IMR-90 (cell line): ENCODE measurements around the gene AP3B1. TPM values are rescaled to one million over a fixed set of nuclear protein-coding genes. Genes with fewer than 3 reads are reported as not detected.

Experiments used
- ATAC-seq: fragments of 200-7000 bp; cut with Tn5 transposase; 2 replicates; pipeline ENCODE4 v1.9.1; 2020; ENCODE audit warnings: low read depth, mild to moderate bottlenecking, moderate library complexity
- BruUV-seq: library from RNA; stranded (reverse); fragments of 400-500 nt; replicated peaks from 2 replicates; lab custom pipeline; 2021; lab: Mats Ljungman, UMichigan
- CTCF ChIA-PET: fragments of 300-600 bp; formaldehyde crosslinking; extraction: SDS; loops from one replicate; lab custom pipeline; 2021; ENCODE audit warnings: antibody characterized with exemption; lab: Yijun Ruan, JAX
- POLR2A ChIA-PET: fragments of 300-600 bp; sonication (Branson Sonifier 250); formaldehyde crosslinking; loops from one replicate; lab custom pipeline; 2022; ENCODE audit warnings: antibody characterized with exemption; ENCODE audit not compliant: unreplicated experiment; lab: Charles Lee
- DNase-seq: peaks from one replicate; pipeline ENCODE4 v3.0.0; 2013
- H2AFZ ChIP-seq: replicated peaks from 2 replicates; pipeline ENCODE3; 2013; ENCODE audit warnings: low read length, mild to moderate bottlenecking; ENCODE audit not compliant: poor library complexity
- H2AK5ac ChIP-seq: 2 replicates; pipeline ENCODE4 v1.6.1; 2013; ENCODE audit warnings: low read depth, low read length, inconsistent platforms
- H2AK9ac ChIP-seq: replicated peaks from 2 replicates; pipeline ENCODE3; 2013; ENCODE audit warnings: mild to moderate bottlenecking, low read depth, low read length, moderate library complexity; ENCODE audit not compliant: poor library complexity
- H2BK120ac ChIP-seq: 2 replicates; pipeline ENCODE4 v1.6.1; 2013; ENCODE audit warnings: low read depth, low read length, inconsistent platforms
- H2BK15ac ChIP-seq: 3 replicates; pipeline ENCODE4 v1.6.1; 2013; ENCODE audit warnings: low read depth, low read length, inconsistent platforms
- H2BK20ac ChIP-seq: 2 replicates; pipeline ENCODE4 v1.6.1; 2013; ENCODE audit warnings: low read depth, mild to moderate bottlenecking, inconsistent platforms, low read length, moderate library complexity
- H2BK5ac ChIP-seq: 2 replicates; pipeline ENCODE4 v1.6.1; 2013; ENCODE audit warnings: mild to moderate bottlenecking, low read depth, low read length, inconsistent platforms; ENCODE audit not compliant: poor library complexity, severe bottlenecking
- H3K14ac ChIP-seq: replicated peaks from 2 replicates; pipeline ENCODE4 v1.6.1; 2013; ENCODE audit warnings: low read depth, low read length, inconsistent platforms
- H3K18ac ChIP-seq: 2 replicates; pipeline ENCODE4 v1.6.1; 2013; ENCODE audit warnings: low read depth, low read length, control low read depth
- H3K23ac ChIP-seq: 2 replicates; pipeline ENCODE4 v1.6.1; 2013; ENCODE audit warnings: low read depth, low read length, inconsistent platforms
- H3K27ac ChIP-seq: 2 replicates; pipeline ENCODE4 v1.5.1; 2013; ENCODE audit warnings: mild to moderate bottlenecking, control low read depth, low read length; ENCODE audit not compliant: insufficient read depth
- H3K27me3 ChIP-seq: 2 replicates; pipeline ENCODE4 v1.6.1; 2013; ENCODE audit warnings: low read length; ENCODE audit not compliant: control insufficient read depth, insufficient read depth
- H3K36me3 ChIP-seq: 2 replicates; pipeline ENCODE4 v1.6.1; 2013; ENCODE audit warnings: low read length, mixed read lengths; ENCODE audit not compliant: control insufficient read depth, insufficient read depth
- H3K4ac ChIP-seq: 2 replicates; pipeline ENCODE4 v1.6.1; 2013; ENCODE audit warnings: low read depth, low read length, inconsistent platforms
- H3K4me1 ChIP-seq: 2 replicates; pipeline ENCODE4 v1.6.1; 2013; ENCODE audit warnings: low read length, mixed read lengths; ENCODE audit not compliant: control insufficient read depth, insufficient read depth
- H3K4me2 ChIP-seq: 2 replicates; pipeline ENCODE4 v1.6.1; 2013; ENCODE audit warnings: low read depth, mild to moderate bottlenecking, control low read depth, low read length, moderate library complexity
- H3K4me3 ChIP-seq: 2 replicates; pipeline ENCODE4 v1.5.1; 2013; ENCODE audit warnings: low read depth, mild to moderate bottlenecking, control low read depth, low read length, moderate library complexity; ENCODE audit not compliant: insufficient read depth
- H3K56ac ChIP-seq: 2 replicates; pipeline ENCODE4 v1.6.1; 2013; ENCODE audit warnings: low read length, inconsistent platforms; ENCODE audit not compliant: insufficient read depth; ENCODE audit errors: extremely low read depth
- H3K79me1 ChIP-seq, 2 experiments: 2 replicates each; pipeline ENCODE4 v1.6.1; 2013; ENCODE audit warnings: low read length in 2 of 2, inconsistent platforms in 1 of 2, low read depth in 1 of 2
- H3K9ac ChIP-seq: 2 replicates; pipeline ENCODE4 v1.6.1; 2013; ENCODE audit warnings: low read depth, low read length, control low read depth
- H3K9me1 ChIP-seq: 2 replicates; pipeline ENCODE4 v1.6.1; 2013; ENCODE audit warnings: low read length, inconsistent platforms; ENCODE audit not compliant: insufficient read depth
- H3K9me3 ChIP-seq: 2 replicates; pipeline ENCODE4 v1.6.1; 2013; ENCODE audit warnings: low read length; ENCODE audit not compliant: control insufficient read depth, insufficient read depth
- H4K20me1 ChIP-seq: 2 replicates; pipeline ENCODE4 v1.6.1; 2013; ENCODE audit warnings: low read length, inconsistent platforms; ENCODE audit not compliant: insufficient read depth
- H4K5ac ChIP-seq: 2 replicates; pipeline ENCODE4 v1.6.1; 2013; ENCODE audit warnings: mild to moderate bottlenecking, low read depth, low read length, control low read depth
- H4K8ac ChIP-seq, 2 experiments: 2 replicates each; pipeline ENCODE4 v1.6.1; 2013; ENCODE audit warnings: low read depth in 2 of 2, low read length in 2 of 2, control low read depth in 1 of 2, inconsistent platforms in 1 of 2
- H4K91ac ChIP-seq: 2 replicates; pipeline ENCODE4 v1.6.1; 2013; ENCODE audit warnings: low read depth, low read length, inconsistent platforms; ENCODE audit not compliant: insufficient read depth
- CEBPB ChIP-seq: IDR thresholded peaks from 2 replicates; pipeline ENCODE4 v1.6.1; 2012; ENCODE audit warnings: low read depth, low read length, improper control_type of control experiment
- CHD1 ChIP-seq: IDR thresholded peaks from 2 replicates; pipeline ENCODE4 v1.6.1; 2012; ENCODE audit warnings: low read depth, low read length, improper control_type of control experiment
- RAD21 ChIP-seq: IDR thresholded peaks from 2 replicates; pipeline ENCODE4 v1.6.1; 2012; ENCODE audit warnings: low read length, improper control_type of control experiment
- RCOR1 ChIP-seq: IDR thresholded peaks from 2 replicates; pipeline ENCODE4 v1.6.1; 2012; ENCODE audit warnings: mild to moderate bottlenecking, low read length, improper control_type of control experiment; ENCODE audit not compliant: insufficient replicate concordance
- RFX5 ChIP-seq: IDR thresholded peaks from 2 replicates; pipeline ENCODE4 v1.8.0; 2012; ENCODE audit warnings: low read depth, mild to moderate bottlenecking, low read length, moderate library complexity
- SMC3 ChIP-seq: fragments of 150-350 bp; IDR thresholded peaks from 2 replicates; pipeline ENCODE4 v1.6.1; 2016; ENCODE audit warnings: low read depth, mild to moderate bottlenecking, antibody characterized with exemption, low read length, moderate library complexity
- WGBS, 2 experiments: methylation state at CpG; one replicate each; pipeline versions ENCODE4 v1.1.5 to v1.1.7; 2013; ENCODE audit warnings: missing lambda C conversion rate in 2 of 2; ENCODE audit not compliant: insufficient read length in 1 of 2; ENCODE audit errors: extremely low coverage in 2 of 2; 5-methylcytosine and 5-hydroxymethylcytosine counted together
- dilution Hi-C: fragments of 300-500 bp; cut with HindIII; formaldehyde crosslinking; loops from one replicate; pipeline ENCODE4 v1.14.3; 2018; ENCODE audit warnings: low sequenced_read_pairs; ENCODE audit not compliant: unreplicated experiment
- in situ Hi-C: fragments of 300-500 bp; cut with MboI; formaldehyde crosslinking; loops from 3 replicates; pipeline ENCODE4 v1.14.3; 2019; ENCODE audit warnings: low sequenced_read_pairs, inconsistent platforms, mixed read lengths
- intact Hi-C: fragments of 100-400 bp; cut with micrococcal nuclease; formaldehyde crosslinking; loops from 2 replicates; pipeline ENCODE4 v1.10.0; 2022
- polyA plus RNA-seq, 3 experiments: library from polyadenylated mRNA; depleted of rRNA; stranded (reverse); fragments of >200 nt; gene quantifications; 2 replicates each; pipeline ENCODE4 v1.2.3, GENCODE V29; 2012; ENCODE audit warnings: low replicate concordance in 1 of 3
- total RNA-seq: library from RNA; depleted of rRNA; stranded (reverse); fragments of >200 nt; gene quantifications from 2 replicates; pipeline ENCODE4 v1.2.3, GENCODE V29; 2012
- TF ChIP-seq, protein P1 (sequence below): conservative IDR thresholded peaks from 2 replicates; pipeline ENCODE4 v1.5.1; 2012; ENCODE audit warnings: mild to moderate bottlenecking, low read depth, low read length, improper control_type of control experiment
- TF ChIP-seq, protein P2 (sequence below): fragments of 150-350 bp; IDR thresholded peaks from 2 replicates; pipeline ENCODE4 v1.6.1; 2016; ENCODE audit warnings: low read depth, mild to moderate bottlenecking, low read length, moderate library complexity, borderline replicate concordance
- TF ChIP-seq, protein P3 (sequence below): fragments of 150-350 bp; IDR thresholded peaks from 2 replicates; pipeline ENCODE4 v1.6.1; 2017; ENCODE audit warnings: mild to moderate bottlenecking, antibody characterized with exemption, low read length, low read depth

AP3B1 gene
- total and polyA plus RNA-seq, 2 of the 4 experiments (the other 2 are of a cell fraction): 33.1 to 59.0 TPM

DNA sequence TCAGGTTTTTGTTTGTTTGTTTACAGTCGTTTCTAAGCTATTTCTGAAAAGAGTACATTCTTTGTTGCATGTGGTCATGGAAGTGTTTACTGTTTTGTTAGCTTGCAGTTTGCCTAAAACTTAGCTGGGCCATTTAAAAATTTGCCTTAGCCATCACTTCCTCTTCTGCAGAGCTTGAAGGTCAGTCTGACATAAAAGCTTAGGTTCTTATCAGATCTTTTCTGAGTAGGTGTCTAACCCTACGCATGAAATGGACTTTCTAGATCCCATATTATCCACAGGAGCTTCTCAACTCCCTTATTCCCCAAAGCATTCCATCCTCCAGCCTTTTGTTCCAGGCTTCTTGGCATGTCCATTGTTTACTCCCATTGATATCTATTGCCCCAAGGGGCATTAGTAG, 90.3 kb downstream of the AP3B1 start:
- ChIA-PET CTCF (interaction anchor here (0.5 kb wide), 1 partner anchor 75 kb away, joined by 5 read pairs; no protein-coding TSS in a partner anchor), POLR2A (no interaction called here)
- no peak overlapping the region for H3K4me2 ChIP-seq
- H2BK15ac ChIP-seq: no peak overlapping the region
- in situ Hi-C loops (no loop called here), intact Hi-C loops (no loop called here), dilution Hi-C loops (no loop called here)
- H3K9me3 ChIP-seq: no peaks in the 10 kb centered on the region
- H3K56ac ChIP-seq: no peak overlapping the region
- H3K79me1 ChIP-seq: peaks cover 14 to 15% of the 10 kb centered on the region in 2 experiments; a peak in 2 of 4 replicates
- BruUV-seq: no TSS peak
- no peak overlapping the region for H4K91ac ChIP-seq
- H3K27me3 ChIP-seq: no peaks in the 10 kb centered on the region
- no peak overlapping the region for H3K27ac ChIP-seq
- no peak for ATAC-seq
- no peak overlapping the region for H3K4me3 ChIP-seq
- H3K36me3 ChIP-seq: peaks cover 14% of the 10 kb centered on the region
- no peak overlapping the region for H3K4ac ChIP-seq
- H3K18ac ChIP-seq: no peak overlapping the region
- WGBS, 2 experiments: no CpG with 5 or more reads among the region's 2 CpGs
- H2BK120ac ChIP-seq: no peak overlapping the region
- H4K20me1 ChIP-seq: no peaks in the 10 kb centered on the region
- no peak overlapping the region for H3K9ac ChIP-seq
- no peak overlapping the region for H4K5ac ChIP-seq
- H2AK5ac ChIP-seq: no peak overlapping the region
- H2AK9ac ChIP-seq: no peak overlapping the region
- no peak overlapping the region for H2BK5ac ChIP-seq
- no peak overlapping the region for H3K14ac ChIP-seq
- no peaks in the 10 kb centered on the region for H3K4me1 ChIP-seq
- H2AFZ ChIP-seq: no peak overlapping the region
- H3K23ac ChIP-seq: no peak overlapping the region
- DNase-seq: no peak
- no peak overlapping the region for H2BK20ac ChIP-seq
- H4K8ac ChIP-seq: no peak overlapping the region
- no peak for TF ChIP-seq RAD21
- TF ChIP-seq, protein P1, sequence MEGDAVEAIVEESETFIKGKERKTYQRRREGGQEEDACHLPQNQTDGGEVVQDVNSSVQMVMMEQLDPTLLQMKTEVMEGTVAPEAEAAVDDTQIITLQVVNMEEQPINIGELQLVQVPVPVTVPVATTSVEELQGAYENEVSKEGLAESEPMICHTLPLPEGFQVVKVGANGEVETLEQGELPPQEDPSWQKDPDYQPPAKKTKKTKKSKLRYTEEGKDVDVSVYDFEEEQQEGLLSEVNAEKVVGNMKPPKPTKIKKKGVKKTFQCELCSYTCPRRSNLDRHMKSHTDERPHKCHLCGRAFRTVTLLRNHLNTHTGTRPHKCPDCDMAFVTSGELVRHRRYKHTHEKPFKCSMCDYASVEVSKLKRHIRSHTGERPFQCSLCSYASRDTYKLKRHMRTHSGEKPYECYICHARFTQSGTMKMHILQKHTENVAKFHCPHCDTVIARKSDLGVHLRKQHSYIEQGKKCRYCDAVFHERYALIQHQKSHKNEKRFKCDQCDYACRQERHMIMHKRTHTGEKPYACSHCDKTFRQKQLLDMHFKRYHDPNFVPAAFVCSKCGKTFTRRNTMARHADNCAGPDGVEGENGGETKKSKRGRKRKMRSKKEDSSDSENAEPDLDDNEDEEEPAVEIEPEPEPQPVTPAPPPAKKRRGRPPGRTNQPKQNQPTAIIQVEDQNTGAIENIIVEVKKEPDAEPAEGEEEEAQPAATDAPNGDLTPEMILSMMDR: no peak
- no peak for TF ChIP-seq RFX5
- TF ChIP-seq SMC3: no peak
- TF ChIP-seq, protein P2, sequence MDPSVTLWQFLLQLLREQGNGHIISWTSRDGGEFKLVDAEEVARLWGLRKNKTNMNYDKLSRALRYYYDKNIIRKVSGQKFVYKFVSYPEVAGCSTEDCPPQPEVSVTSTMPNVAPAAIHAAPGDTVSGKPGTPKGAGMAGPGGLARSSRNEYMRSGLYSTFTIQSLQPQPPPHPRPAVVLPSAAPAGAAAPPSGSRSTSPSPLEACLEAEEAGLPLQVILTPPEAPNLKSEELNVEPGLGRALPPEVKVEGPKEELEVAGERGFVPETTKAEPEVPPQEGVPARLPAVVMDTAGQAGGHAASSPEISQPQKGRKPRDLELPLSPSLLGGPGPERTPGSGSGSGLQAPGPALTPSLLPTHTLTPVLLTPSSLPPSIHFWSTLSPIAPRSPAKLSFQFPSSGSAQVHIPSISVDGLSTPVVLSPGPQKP: no peak
- no peak for TF ChIP-seq RCOR1
- TF ChIP-seq CEBPB: no peak
- no peak for TF ChIP-seq CHD1
- TF ChIP-seq, protein P3, sequence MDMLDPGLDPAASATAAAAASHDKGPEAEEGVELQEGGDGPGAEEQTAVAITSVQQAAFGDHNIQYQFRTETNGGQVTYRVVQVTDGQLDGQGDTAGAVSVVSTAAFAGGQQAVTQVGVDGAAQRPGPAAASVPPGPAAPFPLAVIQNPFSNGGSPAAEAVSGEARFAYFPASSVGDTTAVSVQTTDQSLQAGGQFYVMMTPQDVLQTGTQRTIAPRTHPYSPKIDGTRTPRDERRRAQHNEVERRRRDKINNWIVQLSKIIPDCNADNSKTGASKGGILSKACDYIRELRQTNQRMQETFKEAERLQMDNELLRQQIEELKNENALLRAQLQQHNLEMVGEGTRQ: no peak
- peaks cover 3% of the 10 kb centered on the region; the same call in 1 of the 2 replicates for H3K9me1 ChIP-seq
